ENCODE data around the gene ZKSCAN1. TPM values are rescaled to one million over a fixed set of nuclear protein-coding genes. Genes with fewer than 3 reads are reported as not detected.
"Not testable (repeated sequence)": the region's sequence is repeated elsewhere in the genome, so short reads cannot be mapped to it uniquely, and the experiment has no call there.

The ZKSCAN1 gene
- total RNA-seq, 3 donors from 2014 or later: 105 to 153 (median 129) TPM

GRCh38 chr7:99987846-99988245, 27.6 kb upstream of the ZKSCAN1 start:
- ATAC-seq: no peak
- Histone ChIP-seq H3K9me3 (no peaks in the 10 kb centered on the region), H3K4me1 (ENCODE audit: low read depth) (peaks cover 5% of the 10 kb centered on the region), H3K36me3 (ENCODE audit: low read depth) (no peaks in the 10 kb centered on the region), H3K4me3 (no peak overlapping the region)
- intact Hi-C loops (cut with DNase I, micrococcal nuclease): no loop called here
- no peak for TF ChIP-seq CTCF (IDR thresholded peaks at IDR 0.05)
- DNase-seq: no peak

GRCh38 chr7:99990460-99990852, 24.9 kb upstream of the ZKSCAN1 start:
- H3K4me1 ChIP-seq (ENCODE audit: low read depth): peaks cover 10% of the 10 kb centered on the region
- no peak for TF ChIP-seq CTCF (IDR thresholded peaks at IDR 0.05)
- H3K9me3 ChIP-seq: no peaks in the 10 kb centered on the region
- intact Hi-C loops (cut with DNase I, micrococcal nuclease): loop anchor here (5.0 to 10.0 kb wide), 2 partner anchors 62 to 64 kb away; no protein-coding TSS in a partner anchor
- no peaks in the 10 kb centered on the region for H3K36me3 ChIP-seq (ENCODE audit: low read depth)
- DNase-seq: no peak
- H3K4me3 ChIP-seq: no peak overlapping the region
- no peak for ATAC-seq

GRCh38 chr7:99991543-99991942, 23.9 kb upstream of the ZKSCAN1 start:
- ATAC-seq; H3K36me3 ChIP-seq (ENCODE audit: low read depth); DNase-seq; H3K4me1 ChIP-seq (ENCODE audit: low read depth); H3K9me3 ChIP-seq; H3K4me3 ChIP-seq: not testable (repeated sequence)
- intact Hi-C loops (cut with DNase I, micrococcal nuclease): loop anchor here (5.0 to 10.0 kb wide), 2 partner anchors 61 to 63 kb away; no protein-coding TSS in a partner anchor

GRCh38 chr7:99992330-99993038, 22.9 kb upstream of the ZKSCAN1 start:
- DNase-seq: no peak
- H3K36me3 ChIP-seq (ENCODE audit: low read depth): no peaks in the 10 kb centered on the region
- peaks cover 10% of the 10 kb centered on the region for H3K4me1 ChIP-seq (ENCODE audit: low read depth)
- H3K9me3 ChIP-seq: no peaks in the 10 kb centered on the region
- no peak overlapping the region for H3K4me3 ChIP-seq
- TF ChIP-seq CTCF (IDR thresholded peaks at IDR 0.05): no peak
- intact Hi-C loops (cut with DNase I, micrococcal nuclease): loop anchor here (5.0 to 10.0 kb wide), 2 partner anchors 60 to 62 kb away; no protein-coding TSS in a partner anchor
- no peak for ATAC-seq

GRCh38 chr7:99994819-99995218, 20.6 kb upstream of the ZKSCAN1 start:
- H3K9me3 ChIP-seq: no peaks in the 10 kb centered on the region
- TF ChIP-seq CTCF (IDR thresholded peaks at IDR 0.05): no peak
- no peak for ATAC-seq
- H3K4me1 ChIP-seq (ENCODE audit: low read depth): peaks cover 10% of the 10 kb centered on the region
- no peak for DNase-seq
- H3K36me3 ChIP-seq (ENCODE audit: low read depth): no peaks in the 10 kb centered on the region
- H3K4me3 ChIP-seq: no peak overlapping the region
- intact Hi-C loops (cut with DNase I, micrococcal nuclease): loop anchor here (5.0 to 10.0 kb wide), 2 partner anchors 57 to 60 kb away; no protein-coding TSS in a partner anchor

GRCh38 chr7:99996755-99997544, 18.4 kb upstream of the ZKSCAN1 start:
- Histone ChIP-seq H3K9me3 (no peaks in the 10 kb centered on the region), H3K36me3 (ENCODE audit: low read depth) (no peaks in the 10 kb centered on the region), H3K4me1 (ENCODE audit: low read depth) (peaks cover 5% of the 10 kb centered on the region), H3K4me3 (no peak overlapping the region)
- TF ChIP-seq CTCF (IDR thresholded peaks at IDR 0.05): no peak
- DNase-seq (no peak), ATAC-seq (no peak)
- intact Hi-C loops (cut with DNase I, micrococcal nuclease): loop anchor here in 1 of 2 donors (10.0 kb wide), 1 partner anchor 58 kb away; no protein-coding TSS in a partner anchor
